GM21825 (cell line): ENCODE data around the gene NOX4.
"Not testable (repeated sequence)": the region's sequence is repeated elsewhere in the genome, so short reads cannot be mapped to it uniquely, and the experiment has no call there.

ENCODE experiments used
- ATAC-seq: cut with Tn5 transposase; IDR thresholded peaks from one replicate; pipeline ENCODE4 v1.9.1; 2021; ENCODE audit warnings: mild to moderate bottlenecking, moderate library complexity; ENCODE audit not compliant: unreplicated experiment

NOX4 gene

DNA sequence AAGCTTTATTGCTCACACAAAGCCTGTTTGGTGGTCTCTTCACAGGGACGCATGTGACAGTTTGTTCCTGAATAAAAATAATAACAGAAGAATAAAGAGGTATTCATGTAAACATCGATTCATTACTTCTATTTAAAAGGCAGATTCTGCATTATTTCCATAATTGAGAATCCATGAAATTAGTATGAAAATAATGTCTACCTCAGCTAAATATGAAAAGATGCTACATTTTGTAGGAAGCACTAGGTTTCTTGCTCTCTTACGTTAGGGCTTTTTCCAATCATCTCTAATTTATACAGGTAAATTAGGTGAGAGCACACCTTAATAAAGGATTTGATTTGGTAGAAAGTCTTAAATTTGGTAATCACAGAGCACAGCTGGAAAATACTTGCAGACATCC lies 103.7 kb downstream of the NOX4 start:
- not testable (repeated sequence) for ATAC-seq

DNA sequence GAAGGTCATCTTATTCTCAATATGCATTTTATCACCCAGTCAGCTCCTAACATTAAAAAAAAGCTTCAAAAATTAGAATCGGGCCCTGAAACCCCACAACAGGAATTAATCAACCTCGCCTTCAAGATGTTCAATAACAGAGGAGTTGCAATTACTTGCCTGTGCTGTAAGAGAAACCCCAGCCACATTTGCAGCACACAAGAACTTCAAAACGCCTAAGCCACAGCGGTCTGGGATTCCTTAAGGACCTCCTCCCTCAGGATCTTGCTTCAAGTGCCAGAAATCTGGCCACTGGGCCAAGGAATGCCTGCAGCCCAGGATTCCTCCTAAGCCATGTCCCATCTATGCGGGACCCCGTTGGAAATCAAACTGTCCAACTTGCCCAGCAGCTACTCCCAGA lies 108.2 kb downstream of the NOX4 start:
- ATAC-seq = not testable (repeated sequence)

DNA sequence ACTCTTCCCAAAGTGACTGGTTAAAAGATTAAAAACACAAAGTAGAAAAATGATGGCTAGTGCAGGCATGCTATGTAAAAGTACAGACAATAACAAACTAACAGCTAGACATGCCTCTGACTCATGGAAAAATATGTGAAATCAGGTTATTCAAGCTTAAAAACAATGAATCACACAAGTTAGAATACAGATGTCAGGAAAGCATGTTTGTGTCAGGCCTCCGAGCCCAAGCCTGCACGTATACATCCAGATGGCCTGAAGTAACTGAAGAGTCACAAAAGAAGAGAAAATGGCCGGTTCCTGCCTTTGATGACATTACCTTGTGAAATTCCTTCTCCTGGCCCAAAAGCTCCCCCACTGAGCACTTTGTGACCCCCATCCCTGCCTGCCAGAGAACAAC lies 110.1 kb downstream of the NOX4 start:
- ATAC-seq = no peak

DNA sequence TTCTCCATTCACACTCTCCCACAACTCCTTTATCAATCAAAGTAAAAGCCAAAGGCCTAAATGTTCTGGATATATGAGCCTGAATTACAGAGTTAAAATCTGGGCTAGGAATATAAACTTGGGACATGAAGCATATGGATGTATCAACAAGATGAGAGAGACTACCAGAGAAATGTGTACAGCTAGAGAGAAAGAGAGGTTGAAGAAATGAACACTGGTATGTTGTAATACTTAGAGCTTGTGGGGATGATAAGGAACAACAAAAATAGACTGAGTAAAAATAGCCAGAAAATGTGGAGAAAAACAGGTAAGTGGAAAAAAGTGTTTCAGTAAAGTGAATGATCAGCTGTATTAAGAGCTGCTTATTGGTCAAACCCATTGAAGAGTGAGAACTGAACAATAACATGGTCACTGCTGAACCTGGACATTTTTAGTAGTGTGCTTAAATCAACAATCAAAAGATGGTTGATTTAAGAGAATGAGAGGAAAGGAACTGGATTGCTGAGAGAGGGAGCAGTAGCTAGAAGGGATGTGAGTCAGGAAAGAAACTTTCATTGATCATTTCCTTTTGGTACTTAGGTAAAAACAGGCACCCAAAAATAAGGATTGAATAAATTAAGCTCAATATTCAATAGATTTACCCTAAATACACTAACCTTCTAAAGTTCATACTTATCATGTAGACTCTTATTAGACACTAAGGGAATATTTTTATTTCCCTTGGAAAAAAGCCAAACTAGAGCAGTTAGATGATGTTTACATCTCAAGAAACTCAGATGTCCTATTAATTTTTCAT lies 111.0 kb downstream of the NOX4 start:
- ATAC-seq = not testable (repeated sequence)

DNA sequence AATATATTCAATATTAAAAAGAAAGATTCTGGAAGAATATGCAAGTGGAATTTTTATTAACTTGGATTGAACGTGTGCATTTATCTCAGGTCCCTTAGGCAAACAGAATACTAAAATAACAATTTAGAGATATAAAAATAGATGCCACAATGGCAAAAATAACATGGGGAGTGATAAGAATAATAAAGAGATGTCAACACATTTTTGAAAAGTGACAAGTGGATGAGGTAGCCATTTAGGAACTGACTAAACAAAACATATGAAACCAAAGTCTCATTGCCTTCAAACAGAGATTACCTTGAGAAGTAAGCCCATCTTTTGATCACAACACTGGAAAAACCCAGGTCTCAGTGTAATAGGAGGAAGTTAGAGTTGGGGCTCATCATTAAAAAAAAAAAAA lies 112.2 kb downstream of the NOX4 start:
- not testable (repeated sequence) for ATAC-seq

DNA sequence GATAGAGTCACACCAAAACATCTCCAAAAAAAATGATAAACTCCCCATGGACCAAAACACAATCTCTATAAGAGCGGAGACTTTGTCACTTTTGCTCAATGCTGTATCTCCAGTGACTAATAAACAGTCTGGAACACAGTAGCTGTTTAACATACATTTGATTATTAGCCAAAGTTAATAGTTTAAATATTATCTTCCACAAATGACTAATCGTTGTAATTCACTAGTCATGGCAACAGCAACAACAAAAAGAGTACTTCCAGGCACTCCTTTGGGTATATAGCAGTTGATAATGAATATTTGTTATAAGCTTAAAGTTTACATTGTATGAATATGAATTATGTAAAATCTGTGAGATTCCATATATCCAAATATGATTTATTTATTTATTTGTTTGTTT lies 121.8 kb downstream of the NOX4 start:
- not testable (repeated sequence) for ATAC-seq

DNA sequence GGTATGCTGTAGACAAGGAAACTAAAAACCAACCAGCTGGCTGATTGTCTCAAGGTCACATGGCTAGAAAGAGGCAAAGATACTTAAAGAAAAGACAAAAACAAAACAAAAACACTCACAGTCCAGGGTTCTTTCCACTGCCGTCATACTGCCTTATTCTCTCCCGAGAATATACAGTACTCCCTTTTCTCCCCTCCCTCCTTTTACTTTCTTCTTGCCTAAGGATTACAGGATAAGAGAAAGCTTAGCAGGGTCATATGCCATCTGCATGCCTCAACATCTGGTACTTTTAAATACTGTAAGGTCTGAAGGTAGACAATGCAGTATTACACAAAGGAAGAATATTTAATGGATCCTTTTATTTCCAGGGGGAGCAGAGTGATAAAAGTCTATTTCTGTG lies 126.3 kb downstream of the NOX4 start:
- not testable (repeated sequence) for ATAC-seq

DNA sequence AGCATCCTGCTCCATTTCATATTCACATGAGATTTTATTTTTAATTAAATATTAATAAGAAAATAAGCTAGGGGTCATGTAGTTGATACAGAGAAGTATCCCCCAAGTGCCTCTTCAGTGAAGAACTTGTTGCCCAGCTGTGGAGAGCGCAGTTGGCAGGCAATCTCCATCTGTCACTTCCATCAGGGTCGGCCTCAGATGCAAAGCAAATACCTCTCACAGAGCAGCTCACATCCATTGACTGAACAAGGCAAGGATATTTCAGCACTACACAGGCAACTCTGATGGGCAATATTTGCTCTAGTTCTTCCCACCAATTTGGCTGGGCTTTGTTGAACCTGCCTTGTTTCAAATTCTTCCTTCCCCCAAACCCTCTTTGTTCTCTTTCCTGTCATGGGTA lies 129.4 kb downstream of the NOX4 start:
- ATAC-seq = no peak

DNA sequence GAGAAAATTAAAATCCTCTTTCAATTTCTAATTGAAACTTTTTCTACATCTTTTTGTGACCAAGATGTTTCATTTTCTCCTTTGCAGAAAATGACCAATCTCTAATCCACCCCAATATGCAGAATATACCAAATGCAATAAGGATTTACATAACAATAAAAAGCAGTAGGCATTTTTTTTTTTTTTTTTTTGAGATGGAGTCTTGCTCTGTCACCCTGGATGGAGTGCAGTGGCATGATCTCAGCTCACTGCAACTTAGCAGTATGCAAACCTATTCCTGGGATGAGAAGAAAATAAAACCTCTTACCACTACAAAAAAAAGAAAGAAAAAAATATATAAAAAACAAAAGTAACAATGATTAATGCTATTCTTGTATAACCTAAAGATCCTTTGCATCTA lies 132.0 kb downstream of the NOX4 start:
- not testable (repeated sequence) for ATAC-seq

DNA sequence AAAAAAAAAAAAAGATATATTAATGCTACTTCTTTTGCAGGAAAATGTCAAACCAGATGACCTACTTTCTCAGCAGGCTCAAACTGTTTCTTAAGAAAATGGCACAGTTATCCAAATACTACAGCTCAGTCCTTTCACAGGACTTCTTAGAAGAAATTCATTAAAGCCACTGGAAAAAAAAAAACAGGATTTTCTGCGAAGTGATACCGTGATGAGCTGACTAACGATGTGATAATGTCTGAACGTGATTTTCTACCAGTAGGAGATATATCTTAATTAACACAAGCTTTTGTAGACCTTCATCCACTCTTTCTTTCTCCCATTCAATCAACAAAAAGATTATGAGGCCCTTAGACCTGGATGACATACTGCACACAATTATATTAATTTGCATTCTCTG lies 132.4 kb downstream of the NOX4 start:
- no peak for ATAC-seq

DNA sequence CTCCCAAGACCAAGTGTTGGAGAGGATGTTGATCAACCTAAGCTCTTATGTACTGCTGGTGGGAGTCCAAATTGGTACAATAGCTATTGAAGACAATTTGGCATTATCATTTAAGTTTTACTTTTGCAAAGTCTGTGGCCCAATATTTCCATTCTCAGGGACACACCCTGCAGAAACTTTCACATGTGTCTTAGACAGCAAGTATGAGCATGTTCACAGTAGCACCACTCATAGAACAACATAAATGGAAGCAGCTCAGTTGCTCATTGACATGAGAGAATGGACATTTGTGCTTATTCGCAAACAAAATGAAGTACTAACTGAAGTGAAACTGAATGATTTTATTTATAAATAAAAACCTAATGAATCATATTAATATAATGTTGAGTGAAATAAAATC lies 135.5 kb downstream of the NOX4 start:
- no peak for ATAC-seq

DNA sequence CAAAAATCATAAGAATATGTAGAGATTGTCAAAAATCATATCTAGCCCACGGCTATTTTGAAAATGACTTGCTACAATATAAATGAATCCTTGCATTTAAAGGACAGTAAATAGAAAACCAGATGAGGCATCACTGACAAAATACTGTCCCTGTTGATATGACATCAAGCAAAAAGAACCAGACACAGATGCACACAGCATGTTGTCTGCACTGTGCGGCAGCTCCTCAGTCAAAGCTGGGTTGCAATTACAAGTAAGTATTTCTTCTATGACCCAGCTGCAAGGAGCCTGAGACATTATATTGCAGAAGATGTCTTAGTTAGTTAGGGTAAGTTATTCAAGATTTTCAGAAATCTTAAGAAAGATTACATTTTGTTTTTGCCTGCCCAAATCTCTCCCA lies 136.7 kb downstream of the NOX4 start:
- not testable (repeated sequence) for ATAC-seq

DNA sequence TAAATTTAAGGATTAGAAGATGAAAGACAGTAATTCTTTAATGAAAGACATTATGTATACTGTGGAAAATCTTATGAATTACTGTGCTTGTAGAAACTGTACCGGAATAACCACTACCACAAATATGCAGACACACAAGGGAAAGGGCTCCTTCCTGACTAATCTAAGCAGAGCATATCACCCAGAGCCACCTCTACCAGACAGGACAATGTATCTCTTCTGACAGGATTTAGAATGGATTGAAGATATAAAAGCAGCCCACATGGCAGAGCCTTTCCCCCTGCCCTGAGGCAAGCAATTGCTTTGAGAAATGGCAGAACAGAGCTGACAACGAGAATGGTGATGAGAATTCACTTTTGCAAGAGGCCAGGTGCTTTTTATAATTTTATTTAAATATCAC lies 144.1 kb downstream of the NOX4 start:
- ATAC-seq = no peak

DNA sequence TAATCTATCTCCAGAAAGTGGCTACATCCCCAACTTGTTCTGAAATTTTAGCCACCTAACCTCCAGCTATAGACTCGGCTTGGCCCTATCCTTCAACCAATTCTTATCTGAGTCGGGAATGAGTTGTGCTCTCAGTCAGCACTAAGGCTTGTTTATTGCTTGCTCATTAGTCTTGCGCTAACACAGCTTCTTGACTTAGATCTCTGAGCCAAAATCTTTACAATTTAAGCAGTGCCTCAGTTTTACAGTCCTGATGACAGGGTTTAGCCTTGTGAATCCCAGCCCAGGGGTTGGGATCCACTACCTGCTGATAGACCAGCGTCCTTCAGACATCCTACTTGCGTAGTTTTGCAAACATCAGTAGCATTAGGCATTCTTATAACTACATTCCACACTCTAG lies 144.6 kb downstream of the NOX4 start:
- no peak for ATAC-seq

DNA sequence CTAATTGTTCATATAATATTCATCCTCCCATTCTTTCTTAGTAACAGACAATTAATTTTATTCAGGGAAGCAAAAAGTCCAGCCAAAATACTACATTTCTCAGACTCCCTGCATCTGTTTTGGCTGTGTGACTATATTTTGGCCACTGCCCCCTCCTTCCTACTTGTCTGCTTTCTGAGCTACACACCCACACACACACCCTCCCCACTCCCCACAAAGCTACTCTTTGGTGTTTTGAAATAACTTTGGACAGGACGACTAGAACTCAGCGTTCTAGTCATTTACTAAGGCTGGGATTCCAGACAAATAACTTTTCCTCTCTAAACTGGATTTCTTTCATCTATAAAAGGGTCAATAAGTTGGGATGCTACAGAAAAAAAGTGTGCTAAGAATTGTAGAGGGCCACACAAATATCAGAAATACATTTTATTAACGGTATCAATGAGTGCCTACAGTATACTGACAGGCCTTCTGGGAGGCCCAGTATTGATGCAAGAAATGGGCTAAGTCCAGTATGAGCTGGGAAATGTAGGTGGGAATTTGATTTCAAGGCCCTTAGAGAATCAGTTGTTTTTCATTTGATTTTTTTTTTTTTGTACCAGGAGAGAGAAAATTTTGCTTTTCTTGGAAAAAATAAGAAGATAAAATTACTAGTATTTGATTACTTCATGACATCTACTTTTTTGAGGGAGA lies 148.1 kb downstream of the NOX4 start:
- not testable (repeated sequence) for ATAC-seq

DNA sequence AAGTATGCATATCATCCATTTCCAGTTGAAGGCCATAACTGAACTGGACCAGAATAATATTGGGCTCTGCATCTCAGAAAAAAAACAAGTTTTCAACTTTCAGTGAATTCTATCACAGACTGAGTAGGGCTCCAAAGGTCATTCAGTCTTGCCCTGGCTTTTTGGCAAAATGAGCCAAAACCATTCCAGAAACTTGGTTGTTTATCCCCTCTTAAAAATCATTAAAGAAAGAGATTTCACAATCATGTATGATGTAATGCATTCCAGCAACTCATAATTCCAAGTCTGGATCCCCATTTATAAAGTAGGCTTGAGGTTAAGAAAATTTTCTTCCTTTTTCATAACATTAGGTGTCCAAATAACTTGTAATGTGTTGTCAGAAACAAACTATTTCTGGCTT lies 150.7 kb downstream of the NOX4 start:
- not testable (repeated sequence) for ATAC-seq

DNA sequence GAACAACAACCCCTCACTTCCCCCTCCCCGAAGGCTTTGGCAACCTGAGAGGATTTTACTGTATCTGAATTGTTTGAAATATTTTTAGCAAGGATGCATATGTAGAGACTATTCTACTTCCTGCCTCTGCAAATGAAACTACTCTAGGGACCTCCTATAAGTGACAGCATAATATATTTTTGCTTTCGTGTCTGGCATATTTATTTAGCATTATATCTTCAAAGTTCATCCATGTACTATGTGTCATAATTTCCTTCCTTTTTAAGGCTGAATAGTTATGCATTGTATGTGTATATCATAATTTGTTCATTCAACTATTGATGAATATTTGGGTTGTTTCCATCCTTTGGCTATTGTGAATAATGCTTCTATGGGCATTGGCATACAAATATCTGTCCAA lies 153.1 kb downstream of the NOX4 start:
- ATAC-seq = not testable (repeated sequence)

DNA sequence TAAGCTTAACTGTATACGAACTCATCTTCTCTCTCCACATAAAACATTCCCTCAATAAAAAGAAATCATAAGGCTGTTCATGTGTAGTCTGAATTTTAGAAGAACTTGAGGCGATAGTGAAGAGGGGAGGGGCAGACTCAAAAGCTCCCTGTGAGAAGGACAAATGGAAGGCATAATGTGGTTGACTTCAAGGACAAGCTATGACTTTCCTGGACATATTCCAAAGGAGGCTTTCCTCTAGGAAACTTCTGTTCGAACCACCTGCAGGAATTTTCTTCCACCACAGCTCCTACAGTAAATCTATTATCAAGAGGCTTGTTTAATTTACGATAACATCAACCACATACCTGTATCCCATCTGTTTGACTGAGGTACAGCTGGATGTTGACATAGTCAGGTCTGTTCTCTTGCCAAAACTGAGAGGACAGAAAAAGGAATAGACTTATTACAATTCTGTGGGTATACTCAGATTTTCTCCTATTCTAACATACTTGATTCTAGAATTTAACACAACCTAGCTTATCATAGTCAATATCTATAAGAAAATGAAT lies 154.0 kb downstream of the NOX4 start:
- ATAC-seq = not testable (repeated sequence)

DNA sequence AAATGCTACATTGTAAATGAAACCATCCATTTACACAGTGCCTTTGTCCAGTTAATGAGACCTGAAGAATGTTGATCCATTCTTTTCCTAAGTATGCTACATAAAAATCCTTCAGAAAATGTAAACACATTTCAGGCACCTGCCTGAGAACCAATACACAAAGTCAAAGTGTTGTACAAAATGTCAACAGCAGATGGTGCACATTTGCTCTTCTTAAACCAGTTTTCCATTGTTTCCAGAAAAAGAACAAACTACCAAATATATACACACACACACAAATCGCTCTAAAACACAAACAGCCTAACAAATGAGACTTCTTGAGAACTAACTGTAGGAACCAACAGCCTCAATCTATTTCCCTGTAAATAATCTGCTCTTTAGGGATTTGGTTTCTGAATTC lies 157.5 kb downstream of the NOX4 start:
- ATAC-seq = not testable (repeated sequence)

DNA sequence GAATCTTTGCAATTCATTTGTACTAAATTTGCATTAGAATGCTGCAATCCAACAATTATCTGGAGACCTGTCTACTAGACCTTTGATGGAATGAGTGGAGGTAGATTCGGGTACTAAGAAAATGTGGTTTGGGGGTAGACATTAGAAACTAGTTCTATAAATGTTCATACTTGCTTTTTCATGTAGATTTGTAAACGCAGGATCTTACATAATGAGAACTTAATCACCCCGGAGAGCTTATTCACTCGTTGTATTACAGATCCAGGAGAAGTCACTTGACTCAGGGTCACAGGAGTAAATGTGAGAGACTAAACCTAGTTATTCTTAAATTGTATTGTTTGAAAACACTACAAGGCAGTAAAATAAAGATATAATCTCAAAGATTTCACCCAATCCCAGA lies 159.2 kb downstream of the NOX4 start:
- ATAC-seq = not testable (repeated sequence)

DNA sequence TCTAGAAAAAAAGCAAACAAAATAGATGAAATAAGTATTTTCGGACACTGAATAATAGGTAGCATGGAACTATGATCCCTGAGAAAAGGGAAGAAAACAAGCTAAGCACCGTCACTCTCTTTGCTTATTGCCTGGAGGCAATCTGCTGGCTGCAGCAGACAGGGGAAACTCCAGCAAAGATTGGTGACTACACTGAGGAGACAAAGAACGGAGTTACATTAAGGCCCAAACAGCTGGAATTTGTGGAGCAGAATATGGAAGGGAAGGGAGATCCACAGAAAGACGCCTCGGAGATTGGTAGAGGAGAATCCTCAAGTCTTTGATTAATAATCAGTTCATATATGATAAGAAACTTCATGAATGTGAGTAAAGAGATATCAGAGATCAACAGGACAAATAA lies 163.3 kb downstream of the NOX4 start:
- ATAC-seq = no peak

DNA sequence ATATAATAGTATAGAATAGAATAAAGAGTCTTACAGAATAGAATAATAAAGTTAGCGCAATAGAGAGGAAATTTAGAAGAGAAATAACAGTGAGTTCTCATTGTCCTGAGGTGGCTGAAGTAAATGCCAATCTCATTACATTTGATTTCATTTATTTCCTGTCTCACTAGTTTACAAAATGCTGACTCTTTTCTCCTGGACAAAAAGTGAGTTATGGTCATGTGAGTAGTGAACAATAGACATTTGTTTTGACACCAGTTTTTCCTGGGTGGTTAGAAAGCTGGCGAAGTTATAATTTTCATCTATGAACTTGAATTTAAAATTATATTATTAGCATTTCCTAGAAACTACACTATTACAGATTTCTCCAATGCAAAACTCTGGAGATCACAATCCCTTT lies 169.8 kb downstream of the NOX4 start:
- ATAC-seq = no peak
